Measurements from ENCODE around the gene BARX1. TPM values are rescaled to one million over a fixed set of nuclear protein-coding genes. Genes with fewer than 3 reads are reported as not detected.

BARX1 gene
- total RNA-seq, 4 donors from 2014 or later = 0.37 to 469 (median 84.4) TPM

DNA sequence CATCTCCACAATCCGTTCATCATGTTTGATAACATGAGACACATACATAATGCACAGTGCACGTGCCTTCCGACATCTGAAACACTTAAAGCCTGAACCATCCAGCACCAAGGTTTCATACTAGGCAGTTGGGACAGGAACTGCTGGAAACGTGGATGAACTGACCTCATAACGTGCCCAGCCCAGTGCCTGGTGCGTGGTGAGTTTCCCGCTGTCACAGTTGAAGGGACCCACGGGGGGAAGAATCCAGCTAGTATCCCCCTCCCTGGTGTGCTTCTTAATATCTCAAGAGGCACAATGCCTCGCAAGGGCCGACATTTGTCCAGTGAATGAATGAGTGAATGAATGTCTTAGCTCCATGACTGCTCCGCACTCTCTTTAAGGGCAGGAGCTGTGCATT lies 23.2 kb downstream of the BARX1 start:
- H3K4me1 ChIP-seq = no peaks in the 10 kb centered on the region
- 85 to 89% methylated on average over 4 to 6 of the region's 11 CpGs for WGBS, 2 donors (ENCODE audit: low coverage in 1 of 2)
- no peak overlapping the region for H3K27ac ChIP-seq
- H3K36me3 ChIP-seq = no peaks in the 10 kb centered on the region
- ATAC-seq = no peak
- H3K9me3 ChIP-seq = no peaks in the 10 kb centered on the region
- no peak for TF ChIP-seq POLR2AphosphoS5 (IDR thresholded peaks at IDR 0.05)
- no peak for TF ChIP-seq POLR2A (IDR thresholded peaks at IDR 0.05)
- TF ChIP-seq EP300 (IDR thresholded peaks at IDR 0.05) = no peak
- TF ChIP-seq CTCF (IDR thresholded peaks at IDR 0.05) = no peak
- H3K27me3 ChIP-seq = peaks cover 35% of the 10 kb centered on the region
- no peak overlapping the region for H3K4me3 ChIP-seq

DNA sequence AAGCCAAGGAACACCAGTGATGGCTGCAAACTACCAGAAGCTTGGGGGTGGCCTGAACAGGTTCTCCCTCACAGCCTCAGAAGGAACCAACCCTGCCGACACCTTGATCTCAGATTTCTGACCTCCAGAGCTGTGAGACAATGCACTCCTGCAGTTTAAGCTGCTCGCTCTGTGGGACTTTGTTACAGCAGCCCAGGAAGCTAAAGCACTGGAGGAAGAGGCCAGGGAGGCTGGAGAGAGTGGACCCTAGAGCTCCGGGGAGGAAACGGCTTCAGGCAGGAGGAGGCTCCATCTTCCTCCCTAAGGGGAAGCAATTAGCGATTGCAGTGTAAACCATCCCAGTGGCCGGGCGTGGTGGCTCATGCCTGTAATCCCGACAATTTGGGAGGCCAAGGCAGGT lies 25.1 kb downstream of the BARX1 start:
- 62% methylated on average over 8 of the region's 8 CpGs; no CpG with 5 or more reads in 1 of the 2 donors for WGBS, 2 donors (ENCODE audit: low coverage in 1 of 2)
- H3K27me3 ChIP-seq = peaks cover 35% of the 10 kb centered on the region
- no peaks in the 10 kb centered on the region for H3K36me3 ChIP-seq
- no peaks in the 10 kb centered on the region for H3K9me3 ChIP-seq
- H3K4me3 ChIP-seq = no peak overlapping the region
- H3K4me1 ChIP-seq = no peaks in the 10 kb centered on the region
- TF ChIP-seq EP300 (IDR thresholded peaks at IDR 0.05) (no peak), POLR2AphosphoS5 (IDR thresholded peaks at IDR 0.05) (no peak), CTCF (IDR thresholded peaks at IDR 0.05) (no peak), POLR2A (IDR thresholded peaks at IDR 0.05) (no peak)
- no peak overlapping the region for H3K27ac ChIP-seq
- no peak for ATAC-seq

GRCh38 chr9:93929231-93929630 lies 25.9 kb downstream of the BARX1 start:
- Histone ChIP-seq H3K36me3 (no peaks in the 10 kb centered on the region), H3K4me1 (no peaks in the 10 kb centered on the region), H3K4me3 (no peak overlapping the region), H3K27me3 (peaks cover 35% of the 10 kb centered on the region), H3K9me3 (no peaks in the 10 kb centered on the region), H3K27ac (no peak overlapping the region)
- 88% methylated on average over 1 of the region's 1 CpG; no CpG with 5 or more reads in 1 of the 2 donors for WGBS, 2 donors (ENCODE audit: low coverage in 1 of 2)
- TF ChIP-seq POLR2A (IDR thresholded peaks at IDR 0.05) (no peak), POLR2AphosphoS5 (IDR thresholded peaks at IDR 0.05) (no peak), CTCF (IDR thresholded peaks at IDR 0.05) (no peak), EP300 (IDR thresholded peaks at IDR 0.05) (no peak)
- ATAC-seq = no peak

DNA sequence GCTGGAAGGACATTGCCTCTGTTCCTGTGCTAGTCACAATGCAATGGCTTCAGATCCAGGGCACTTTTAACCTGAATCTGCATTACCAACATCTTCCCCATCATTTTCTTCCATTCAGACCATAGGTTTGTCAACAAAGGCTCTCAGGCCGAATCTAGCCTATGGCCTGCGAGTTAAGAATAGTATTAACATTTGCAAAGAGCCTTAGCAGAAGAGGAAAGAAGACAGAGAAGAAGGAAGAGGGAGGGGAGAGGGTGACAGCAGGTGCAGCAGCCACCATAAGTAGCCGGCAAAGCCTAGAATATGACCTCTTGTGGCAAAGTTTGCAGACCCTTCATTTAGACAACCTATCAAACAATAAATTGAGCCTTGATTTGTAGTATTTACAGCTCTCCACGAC lies 32.6 kb downstream of the BARX1 start:
- no peaks in the 10 kb centered on the region for H3K4me1 ChIP-seq

More for the DNA sequence above, 32.6 kb downstream of the BARX1 start:
- 62 to 87% methylated on average over 2 to 4 of the region's 4 CpGs for WGBS, 2 donors (ENCODE audit: low coverage in 1 of 2)
- H3K36me3 ChIP-seq = no peaks in the 10 kb centered on the region
- H3K27me3 ChIP-seq = peaks cover 19% of the 10 kb centered on the region
- H3K9me3 ChIP-seq = no peaks in the 10 kb centered on the region
- no peak for ATAC-seq
- no peak overlapping the region for H3K27ac ChIP-seq
- no peak overlapping the region for H3K4me3 ChIP-seq
- TF ChIP-seq EP300 (IDR thresholded peaks at IDR 0.05) (no peak), POLR2AphosphoS5 (IDR thresholded peaks at IDR 0.05) (no peak), CTCF (IDR thresholded peaks at IDR 0.05) (no peak), POLR2A (IDR thresholded peaks at IDR 0.05) (no peak)

Measured in gastroesophageal sphincter (tissue), 4 donors.